Measurements from ENCODE around the gene LHFPL6.

LHFPL6 gene

DNA sequence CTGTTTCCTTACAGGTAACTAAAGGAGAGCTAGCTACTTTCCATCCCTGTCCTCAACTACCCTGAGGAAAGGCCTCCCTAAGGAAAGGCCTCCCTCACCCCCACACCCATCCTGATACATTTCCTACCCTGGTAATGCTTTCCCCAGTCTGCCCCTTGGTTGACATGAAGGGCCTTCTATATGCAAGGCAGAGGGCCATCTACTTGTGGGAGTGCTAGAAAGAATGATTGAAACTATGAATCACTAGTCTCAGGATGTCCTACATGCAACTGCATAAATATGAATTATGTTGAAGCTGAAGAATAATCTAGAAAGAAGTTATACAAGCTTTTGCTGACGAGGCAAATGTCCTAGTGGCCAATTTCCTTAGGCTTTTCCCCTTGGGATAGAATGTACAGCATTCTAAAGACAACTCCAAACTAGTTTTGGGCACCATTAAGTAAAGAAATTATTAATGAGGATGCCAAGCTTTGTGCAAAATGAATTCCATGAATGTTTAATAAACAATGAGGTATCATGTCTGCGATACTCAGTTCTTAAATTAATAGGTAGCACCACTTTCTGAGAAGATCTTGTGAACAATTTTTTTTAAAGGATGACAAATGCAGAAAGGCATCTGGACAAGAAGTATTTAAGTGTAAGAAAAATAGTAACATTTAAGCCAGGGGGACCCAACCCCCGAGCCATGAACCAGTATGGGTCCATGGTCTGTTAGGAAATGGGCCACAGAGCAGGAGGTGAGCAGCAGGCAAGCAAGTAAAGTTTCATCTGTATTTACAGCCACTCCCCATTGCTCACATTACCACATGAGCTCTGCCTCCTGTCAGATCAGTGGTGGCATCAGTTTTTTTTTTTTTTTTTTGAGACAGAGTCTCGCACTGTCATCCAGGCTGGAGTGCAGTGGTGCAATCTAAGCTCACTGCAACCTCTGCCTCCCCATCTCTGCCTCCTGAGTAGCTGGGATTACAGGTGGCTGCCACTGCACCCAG lies 223.0 kb downstream of the LHFPL6 start:
- DNase-seq, result no peak

DNA sequence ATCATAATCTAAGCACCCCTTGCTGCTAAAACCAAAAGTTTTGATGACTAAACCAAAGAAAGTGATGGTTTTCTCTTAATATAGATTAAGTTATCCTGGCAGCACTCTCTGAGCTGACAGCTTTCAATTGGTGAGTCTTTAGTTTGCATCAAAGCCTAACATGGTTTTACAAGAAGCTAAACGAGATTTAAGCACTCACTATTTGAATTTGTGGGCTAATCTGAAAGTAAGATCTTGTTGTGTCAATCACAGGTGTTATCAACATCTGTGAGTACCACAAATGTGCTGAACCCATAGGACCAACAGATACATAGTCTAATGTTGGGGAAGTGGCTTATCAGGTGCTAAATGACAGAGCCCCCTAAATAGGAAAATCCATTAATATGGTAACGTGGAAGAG lies 223.9 kb downstream of the LHFPL6 start:
- no peak for DNase-seq

DNA sequence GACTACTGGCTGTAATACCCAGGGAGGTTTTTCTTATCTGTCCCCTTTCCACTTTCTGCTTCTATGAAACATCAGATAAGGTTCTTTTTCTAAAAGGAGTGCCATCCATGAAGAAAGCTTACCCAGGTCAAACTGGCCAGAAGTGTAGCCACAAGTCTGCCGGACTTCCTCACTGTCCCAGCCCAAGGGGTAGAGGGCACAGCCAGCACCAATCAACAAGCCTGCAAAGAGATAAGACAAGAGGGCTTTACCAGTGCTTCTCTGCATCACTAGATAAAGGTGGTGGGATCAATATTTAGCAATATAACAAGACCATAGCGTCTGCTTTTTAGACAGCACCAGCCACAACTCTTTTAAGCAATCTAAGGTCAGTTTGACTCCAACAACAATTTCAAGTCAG lies 224.7 kb downstream of the LHFPL6 start:
- no peak for DNase-seq

DNA sequence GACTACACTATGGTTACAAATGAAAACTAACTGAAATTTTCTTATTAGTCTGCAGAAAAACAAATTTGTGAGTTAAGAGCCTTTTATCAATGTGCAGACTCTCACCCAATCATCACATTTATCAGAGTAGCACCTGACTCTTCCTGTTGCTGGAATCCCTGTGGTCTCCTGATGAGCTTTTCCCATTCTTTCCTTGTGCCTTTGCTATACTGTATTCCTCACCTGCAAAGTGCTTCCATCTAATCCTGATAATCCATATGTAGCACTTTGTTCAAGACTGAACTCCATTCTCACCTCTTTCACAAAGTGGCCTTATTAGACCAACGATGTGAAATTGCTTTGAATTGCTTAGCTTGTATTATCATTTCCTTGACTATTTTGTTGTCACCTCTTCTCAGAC lies 225.3 kb downstream of the LHFPL6 start:
- no peak for DNase-seq

DNA sequence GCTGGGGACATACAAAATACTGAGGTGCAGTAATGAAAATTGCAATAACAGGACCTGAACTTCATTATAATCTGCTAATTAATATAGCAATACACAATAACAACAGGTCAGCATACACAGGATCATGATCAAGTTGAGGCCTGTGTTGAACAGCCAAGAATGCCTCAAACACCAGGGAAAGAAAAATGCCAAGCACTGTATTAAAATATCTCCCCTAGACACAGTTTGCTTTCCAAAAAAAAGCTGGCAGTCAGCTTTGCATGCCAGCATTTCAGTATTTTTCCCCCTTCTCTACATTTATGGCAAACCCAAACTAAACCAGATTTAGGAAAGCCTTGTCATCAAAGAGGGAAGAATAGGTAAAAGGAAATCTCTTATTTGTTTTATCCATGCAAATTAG lies 226.9 kb downstream of the LHFPL6 start:
- DNase-seq, result no peak

DNA sequence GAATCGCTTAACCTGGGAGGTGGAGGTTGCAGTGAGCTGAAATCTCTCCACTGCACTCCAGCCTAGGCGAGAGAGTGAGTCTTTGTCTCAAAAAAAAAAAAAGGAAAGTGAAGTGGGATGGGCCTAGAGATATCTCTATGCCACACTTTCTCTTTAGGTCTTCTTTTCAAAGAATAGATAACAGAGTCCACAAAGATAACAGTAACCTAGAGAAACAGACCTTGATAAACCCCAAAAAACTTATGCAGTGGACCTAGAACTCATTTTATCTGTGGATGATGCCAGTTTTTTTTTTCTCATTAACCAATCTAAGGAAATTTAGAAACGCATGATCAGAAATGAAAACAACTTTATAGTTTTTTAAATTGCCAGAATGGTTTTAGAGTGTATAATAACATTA lies 227.4 kb downstream of the LHFPL6 start:
- DNase-seq, result no peak

DNA sequence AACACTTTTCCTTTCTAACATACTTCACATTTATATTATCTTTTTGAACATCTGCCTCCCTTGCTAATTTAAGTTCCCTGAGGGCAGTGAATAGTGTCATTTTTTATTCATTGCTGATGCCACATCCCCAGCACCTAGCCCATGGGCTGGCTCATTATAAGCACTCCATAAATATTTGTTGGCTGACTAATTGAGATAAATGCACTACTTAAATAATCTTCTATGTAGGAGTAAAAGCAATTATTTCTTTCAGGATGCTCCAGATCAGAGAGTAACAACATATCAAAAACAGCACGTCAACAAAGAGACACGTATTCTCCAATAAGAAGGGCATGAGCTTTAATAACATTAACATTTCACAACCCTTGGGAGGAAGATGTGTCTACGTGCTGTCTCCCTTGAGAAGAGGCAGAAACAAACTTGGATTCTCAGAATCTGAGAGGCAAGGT lies 228.2 kb downstream of the LHFPL6 start:
- DNase-seq, result no peak

DNA sequence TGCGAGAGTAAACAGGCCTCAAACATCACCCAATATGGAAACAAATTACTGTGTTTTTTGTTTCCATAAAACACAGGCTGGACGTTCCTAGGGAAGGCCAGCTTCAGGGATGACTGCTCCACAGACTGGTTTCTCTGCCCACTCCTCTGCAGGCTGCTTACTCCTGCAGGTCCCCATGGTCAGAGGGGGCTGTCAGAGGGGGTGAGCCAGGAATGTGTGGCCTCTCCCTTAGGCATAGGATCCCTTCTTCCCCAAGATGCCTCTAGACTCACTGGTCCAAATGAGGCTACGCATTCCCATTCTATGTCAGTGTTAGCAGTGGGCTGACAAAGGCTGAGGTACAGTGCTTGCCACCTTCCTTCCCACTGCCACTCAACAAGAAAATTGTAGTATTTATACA lies 229.8 kb downstream of the LHFPL6 start:
- no peak for DNase-seq

DNA sequence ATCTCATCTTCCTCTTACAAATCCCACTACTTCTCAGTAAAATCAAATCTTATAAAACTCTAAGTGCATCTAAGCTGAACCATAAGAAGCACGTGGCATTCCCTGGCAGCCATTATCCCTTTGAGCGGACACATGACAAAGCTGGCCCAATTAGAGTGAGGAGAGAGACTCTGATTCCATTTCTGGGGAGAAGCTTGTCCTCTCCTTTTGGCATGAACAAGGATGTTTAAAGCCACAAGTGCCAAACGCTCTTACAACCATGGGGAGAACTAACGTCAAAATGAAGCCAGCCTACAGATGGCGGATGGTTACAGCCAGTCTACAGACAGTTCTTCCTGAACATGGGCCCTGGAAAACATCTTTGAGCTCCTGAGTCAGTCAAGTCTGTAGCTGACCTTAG lies 231.3 kb downstream of the LHFPL6 start:
- DNase-seq, result no peak

DNA sequence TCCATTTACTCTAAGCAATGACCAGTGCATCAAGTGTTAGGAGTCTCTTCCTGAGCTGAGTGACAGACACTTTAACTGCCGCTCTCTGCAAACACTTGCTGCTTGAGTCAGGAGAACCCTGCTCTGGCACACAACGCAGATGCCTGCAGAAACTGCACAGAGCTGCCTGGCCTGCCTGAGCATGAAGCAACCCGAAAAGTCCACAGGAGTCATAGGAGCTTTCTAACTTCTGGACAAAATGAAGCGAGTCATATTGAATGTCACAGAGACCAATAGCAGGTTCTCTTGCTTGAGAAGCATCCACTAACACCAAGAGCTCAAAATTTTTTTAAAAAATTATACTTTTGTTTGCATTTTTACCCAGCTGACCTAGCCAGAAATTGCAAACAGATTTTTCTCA lies 232.4 kb downstream of the LHFPL6 start:
- no peak for DNase-seq

DNA sequence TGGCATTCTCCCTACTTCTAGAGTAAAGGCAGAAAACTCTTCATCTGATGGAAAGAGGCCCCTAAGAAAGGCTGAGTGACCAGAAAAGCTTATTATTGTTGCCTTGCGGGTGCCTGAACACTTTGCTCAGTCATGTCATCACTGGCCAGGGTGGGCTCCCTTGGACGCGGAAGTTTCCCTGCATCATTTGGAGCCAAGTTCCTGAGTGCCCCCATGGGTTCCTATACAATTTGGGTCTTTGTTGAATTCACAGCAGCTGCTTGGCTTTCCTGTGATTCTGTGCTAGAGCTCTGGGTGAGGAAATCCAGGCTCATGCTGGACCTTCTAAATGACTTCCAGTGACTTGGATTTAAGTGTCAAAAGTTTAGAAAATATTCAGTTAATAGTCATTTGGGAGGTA lies 232.9 kb downstream of the LHFPL6 start:
- no peak for DNase-seq

DNA sequence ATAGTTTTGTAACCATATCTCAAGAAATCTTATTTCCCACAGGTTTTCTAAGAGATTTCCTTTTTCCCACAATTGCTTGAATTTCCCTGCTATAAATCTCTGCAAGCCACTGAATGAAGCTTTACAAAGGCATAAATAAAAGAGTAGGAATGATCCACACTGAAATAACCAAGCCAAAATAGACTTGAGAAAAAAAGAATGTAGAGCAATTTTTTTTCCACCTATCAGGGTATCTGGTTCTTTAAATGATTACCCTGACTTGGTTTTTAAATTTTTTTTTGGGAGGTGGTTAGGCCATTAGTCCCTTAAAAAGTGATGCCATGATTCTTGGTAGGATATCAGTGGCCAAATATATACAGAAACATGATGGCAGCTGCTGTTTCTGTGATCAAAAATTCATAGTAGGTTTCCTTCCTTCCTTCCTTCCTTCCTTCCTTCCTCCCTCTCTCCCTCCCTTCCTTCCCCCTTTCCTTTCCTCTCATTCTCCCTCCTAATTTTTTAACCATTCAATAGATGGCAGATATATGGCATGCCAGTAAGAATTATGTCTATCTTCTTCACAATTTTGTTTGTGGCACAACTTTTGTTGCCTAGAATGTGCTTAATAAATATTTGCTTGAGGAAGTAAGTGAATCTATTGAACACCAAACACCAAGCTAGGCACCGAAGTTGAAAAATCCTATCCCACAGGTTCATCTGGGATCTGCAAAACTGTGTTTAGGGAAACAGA lies 233.7 kb downstream of the LHFPL6 start:
- DNase-seq, result no peak

DNA sequence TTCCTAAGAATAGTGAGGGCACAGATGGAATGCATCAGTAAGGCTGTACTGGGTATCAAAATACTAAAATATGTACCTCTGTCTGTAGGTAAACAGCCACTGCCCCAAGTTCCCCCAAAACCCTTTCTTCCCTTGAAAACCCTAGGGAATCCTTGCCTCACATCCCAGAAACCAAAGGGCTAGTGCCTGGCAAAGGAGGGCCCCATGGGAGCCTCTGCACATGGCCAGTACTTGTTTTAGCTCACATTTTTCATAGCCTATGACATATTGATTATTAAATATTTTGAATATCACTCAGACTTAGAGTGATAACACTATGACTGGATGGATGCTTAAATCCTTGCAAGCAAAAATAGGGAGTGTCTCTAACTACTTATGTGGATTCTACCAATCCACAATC lies 237.1 kb downstream of the LHFPL6 start:
- no peak for DNase-seq

DNA sequence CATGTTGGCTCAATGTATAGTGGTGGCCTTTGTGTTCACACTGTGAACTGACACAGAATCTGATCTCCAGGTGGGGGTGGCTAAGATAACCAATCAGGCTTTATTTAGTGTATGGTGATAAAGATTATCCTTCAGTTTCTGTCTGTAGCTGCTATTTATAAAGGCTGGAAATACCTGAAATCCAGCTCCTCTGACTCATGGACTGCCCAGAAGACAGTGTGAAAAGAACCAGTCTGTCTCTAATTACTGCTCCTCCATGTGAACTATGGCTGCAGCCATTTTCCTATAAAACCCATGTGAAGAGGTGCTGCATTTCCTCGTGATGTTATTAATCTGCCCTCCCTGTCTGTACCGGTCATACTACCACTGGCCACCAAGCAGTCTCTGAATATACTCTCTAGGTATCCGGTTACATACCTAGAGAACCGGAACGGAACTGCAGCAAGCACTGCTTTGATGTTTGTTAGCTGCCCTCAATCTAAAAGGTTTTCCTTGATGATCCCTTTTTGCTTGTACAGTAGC lies 238.0 kb downstream of the LHFPL6 start:
- DNase-seq, result peak; percentile 63

DNA sequence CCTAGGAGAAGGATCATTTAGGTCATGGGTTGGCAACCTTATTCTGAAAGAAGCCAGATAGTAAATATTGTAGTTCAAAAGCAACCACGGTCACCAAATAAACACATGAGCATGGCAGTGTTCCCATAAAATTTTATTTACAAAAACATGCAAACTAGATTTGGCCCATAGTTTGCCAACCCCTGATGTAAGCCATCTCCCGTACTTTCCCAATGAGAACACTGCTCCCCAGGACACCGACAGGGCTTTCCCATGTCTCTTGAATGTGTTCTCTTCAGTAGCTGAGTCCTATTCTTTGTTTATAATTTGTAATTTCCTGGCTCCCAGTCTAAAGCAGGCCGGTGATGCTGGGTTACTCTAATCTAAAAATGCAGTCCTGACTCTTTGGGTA lies 239.6 kb downstream of the LHFPL6 start:
- no peak for DNase-seq

DNA sequence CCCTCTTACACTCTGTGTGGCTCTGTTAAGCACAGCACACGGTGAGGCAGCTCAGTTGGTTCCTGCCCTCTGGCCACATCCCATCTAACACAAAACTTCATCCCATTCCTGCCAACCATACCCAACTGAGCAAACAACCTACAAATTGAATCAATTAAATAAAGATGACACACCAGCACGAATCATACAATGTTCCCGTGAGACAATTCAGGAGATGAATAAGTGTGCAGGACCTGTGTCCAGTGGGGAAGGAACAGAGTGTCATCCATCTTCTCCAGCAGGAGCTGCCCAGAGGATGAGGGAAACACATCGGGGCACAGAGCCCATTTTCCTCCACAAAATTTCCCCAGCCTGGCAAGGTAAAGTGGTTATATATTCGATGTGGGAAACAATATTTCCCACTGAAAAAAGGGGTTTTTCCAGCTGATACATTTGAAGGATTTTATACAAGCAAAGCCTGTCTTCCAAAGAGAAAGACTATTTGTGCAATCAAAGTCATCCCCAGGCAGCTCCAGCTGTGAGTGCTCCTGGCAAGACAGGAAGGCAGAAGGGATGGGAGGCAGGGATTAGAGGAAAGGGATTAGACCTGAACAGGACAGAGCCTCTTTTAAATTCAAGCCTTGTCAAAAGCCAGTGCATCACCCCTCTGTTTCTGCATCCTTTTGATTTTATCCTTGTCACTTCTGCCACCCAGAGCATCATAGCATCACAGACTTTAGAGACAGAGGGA lies 240.2 kb downstream of the LHFPL6 start:
- DNase-seq, result no peak

DNA sequence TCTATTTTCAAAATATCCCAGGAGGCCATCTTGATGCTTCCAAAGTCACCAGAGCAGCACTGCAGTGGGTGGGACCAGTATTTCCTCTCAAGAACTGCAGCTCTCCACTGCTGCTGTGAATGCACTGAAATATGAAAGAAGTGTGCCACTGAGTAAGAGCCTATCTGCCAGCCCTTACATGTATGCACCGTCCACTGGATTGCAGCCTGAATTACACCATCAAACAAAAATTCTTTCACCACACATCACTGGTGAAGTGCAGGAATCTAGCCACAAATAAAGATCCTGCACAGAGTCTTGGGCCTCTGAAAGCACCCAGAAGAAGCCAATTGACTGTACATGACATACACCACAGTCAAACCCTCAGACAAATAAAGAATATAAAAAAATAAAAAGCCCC lies 249.0 kb downstream of the LHFPL6 start:
- no peak for DNase-seq

DNA sequence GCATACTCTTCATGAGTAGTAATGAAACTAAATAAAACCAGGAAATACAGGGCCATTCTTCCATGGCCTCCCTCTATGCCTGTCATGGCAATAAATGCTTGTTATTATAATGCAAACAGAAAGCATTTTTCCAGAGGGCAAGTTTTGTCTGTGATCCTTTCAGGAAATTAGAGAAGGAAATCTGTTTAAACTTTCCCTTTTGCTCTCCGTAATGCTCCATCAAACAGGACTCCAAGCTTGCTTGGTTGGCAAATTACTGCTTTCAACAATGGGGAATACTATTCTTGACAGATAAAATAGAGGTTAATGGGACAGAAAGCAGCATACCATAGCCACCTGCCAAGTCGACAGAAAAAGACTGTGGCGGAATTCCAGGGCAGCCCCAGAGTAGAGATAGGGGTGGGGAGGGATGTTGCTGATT lies 252.5 kb downstream of the LHFPL6 start:
- DNase-seq, result no peak

DNA sequence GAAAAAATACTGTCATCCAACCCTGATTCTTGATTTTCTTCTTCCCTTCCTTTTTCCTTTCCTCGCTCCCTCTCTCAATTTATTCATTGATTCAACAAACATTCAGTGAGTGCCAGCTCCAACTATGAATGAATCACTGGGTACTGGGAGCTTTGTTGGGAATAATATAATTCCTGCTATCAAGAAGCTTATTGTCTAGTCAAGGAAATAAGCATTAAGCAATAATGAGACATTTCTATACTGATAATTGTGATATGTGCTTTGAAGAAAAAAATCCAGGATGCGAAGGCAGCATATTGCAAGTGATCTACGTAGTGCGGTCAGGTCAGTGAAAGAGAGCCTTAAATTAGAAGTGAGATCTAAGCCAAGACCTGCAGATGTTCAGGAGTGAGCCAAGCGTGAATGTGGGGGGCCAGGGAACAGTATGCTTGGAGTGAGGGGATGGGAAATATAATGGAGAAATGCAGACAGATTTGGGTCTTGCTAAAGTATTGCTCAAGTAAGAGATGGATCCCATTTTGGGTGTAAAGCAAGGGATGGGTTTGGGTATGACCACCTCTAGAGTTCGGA lies 253.5 kb downstream of the LHFPL6 start:
- DNase-seq, result no peak

DNA sequence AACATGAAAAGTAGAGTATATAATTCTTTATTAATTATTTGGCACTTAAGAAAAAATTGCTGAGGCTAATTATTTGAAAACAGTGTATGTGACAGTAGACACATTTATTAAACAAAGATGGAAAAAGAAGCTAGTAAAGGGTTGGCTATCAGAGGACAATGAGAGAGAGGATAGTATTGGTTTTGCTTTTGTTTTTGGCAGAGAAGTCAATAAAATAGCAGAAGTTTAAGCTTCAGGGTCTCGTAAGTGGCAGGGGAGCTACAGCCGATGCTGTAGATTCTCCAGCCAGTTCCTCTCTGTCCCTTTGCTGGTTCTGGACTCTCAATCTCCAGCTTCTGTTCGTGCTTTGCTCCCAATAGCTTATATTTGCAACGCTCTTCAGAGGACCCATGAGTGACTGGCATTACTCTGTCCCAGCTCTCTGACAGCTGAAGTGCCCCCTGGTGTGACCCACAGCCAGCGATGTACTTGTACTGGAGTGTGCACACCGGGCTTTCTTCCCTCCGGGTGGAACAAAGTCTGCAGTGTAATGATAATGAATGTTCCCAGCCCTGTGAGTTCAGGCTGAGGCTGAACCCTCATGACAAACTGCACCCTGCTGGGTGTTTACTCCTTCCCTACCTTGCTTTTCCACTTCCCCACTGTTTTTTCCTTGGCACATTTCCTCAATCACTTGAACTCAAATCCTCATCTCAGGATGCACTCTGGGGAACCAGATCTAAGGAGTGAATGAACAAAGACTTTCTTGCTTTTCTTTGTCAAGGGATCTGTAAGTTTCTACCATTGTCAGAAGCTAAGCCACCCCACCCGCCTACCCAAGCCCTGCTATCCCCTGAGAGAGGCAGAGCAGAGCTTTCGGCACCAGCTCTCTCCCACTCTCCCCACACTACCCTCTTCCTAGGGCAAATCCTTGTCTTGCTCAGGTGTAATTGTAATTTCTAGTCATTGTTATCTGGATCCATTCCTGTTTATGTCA lies 254.8 kb downstream of the LHFPL6 start:
- no peak for DNase-seq

DNA sequence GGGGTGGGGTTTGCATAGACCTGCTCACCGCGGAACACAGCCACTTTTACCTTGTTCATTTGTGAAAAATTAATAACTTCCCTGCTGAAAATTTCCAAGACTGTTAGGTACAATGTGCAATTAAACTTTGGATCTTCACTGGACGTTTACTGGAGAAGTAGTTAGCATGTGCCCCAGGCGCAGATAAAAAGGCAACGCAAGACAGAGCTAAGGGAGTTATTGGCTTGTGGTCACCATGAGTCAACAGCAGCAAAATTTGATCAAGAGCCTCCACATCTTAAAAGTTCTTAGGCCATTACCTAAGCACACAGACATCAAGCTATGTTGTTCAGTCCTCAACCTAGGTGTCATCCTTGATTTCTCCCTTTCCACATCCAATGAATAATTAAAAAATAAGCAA lies 257.0 kb downstream of the LHFPL6 start:
- DNase-seq, result no peak

DNA sequence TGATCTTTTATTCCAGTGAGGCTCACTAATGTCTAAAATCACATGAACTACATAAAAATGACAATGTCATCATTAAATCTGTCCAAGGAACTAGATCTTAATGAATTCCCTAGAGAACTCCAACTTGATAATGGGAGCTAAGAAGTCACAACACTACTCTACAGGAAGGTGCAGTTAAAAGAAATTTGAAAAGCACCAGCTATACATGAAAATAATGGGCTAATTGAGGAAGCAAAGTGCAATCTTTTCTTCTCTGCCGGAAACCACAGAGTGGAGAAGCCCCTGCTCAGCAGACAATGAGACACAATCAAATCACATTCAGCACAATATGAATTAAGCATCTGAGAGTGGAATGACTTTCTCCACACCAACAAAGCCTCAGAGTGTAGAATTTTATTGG lies 261.7 kb downstream of the LHFPL6 start:
- DNase-seq, result no peak
